ENCODE results near the gene CRACDL.
A peak's percentile ranks its signal among the peaks of the same experiment; 100 is the strongest.

Gene CRACDL

DNA sequence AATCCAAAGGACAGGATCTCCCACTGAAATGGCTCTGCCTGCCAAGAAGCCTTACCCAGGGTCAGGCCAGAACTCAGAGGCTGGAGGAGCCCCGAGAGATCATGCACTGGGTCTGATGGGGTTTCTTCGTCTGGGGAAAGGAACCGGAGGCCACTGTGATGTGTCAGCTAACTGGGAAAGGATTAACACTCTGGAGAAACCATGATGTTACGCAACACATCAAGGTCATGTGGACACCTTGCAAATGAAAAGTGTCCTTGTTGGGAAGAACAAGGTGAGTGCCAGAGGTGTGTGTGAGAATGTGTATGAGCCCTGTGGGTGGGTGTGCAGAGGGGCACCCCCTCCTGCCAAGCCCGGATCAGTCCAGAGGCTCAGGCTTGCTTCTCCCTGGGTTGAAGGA is 86.9 kb downstream of the CRACDL start:
- no peak for DNase-seq

- DNase-seq: no peak
These were observed 88.2 kb downstream of the CRACDL start for GRCh38 chr2:98847853-98848252.

DNA sequence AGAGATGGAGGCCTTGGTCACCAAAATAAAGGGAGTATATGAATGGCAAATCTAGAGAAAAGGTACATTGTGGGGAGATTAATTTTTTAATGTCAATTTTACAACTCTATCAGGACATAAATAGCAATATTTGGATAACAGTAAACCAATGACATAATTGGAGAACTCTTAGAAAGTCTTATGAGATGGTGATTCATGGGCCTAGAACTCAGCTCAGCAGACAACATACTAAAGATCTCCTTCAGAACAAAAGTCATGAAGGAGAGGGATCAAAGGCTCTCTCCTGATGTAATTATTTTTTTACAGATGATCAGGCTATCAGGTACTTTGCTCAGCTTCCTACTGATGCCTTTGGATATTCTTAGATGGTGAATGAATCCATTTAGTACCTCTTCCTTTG is 90.0 kb downstream of the CRACDL start:
- no peak for DNase-seq

- no peak for DNase-seq
These were observed 93.9 kb downstream of the CRACDL start for GRCh38 chr2:98842136-98842535.

DNA sequence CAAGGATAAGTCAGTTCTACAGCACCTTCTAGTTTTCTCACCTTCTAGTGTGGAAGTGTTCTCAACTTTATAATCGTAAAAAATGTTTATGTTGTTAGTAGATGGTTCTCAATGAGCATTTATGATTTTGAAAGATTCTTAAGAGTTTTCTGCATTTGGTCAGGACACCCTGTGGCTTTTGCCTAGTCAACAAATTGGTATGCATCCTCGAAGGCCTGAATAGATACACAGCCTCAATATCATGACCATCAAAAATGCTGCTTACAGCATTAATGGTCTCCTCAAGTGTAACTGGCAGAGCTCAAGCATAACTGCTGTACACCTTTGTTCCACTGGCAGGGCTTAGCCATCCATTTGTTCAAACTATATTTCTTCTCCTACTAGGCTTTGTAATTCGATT is 96.7 kb downstream of the CRACDL start:
- DNase-seq: no peak

DNA sequence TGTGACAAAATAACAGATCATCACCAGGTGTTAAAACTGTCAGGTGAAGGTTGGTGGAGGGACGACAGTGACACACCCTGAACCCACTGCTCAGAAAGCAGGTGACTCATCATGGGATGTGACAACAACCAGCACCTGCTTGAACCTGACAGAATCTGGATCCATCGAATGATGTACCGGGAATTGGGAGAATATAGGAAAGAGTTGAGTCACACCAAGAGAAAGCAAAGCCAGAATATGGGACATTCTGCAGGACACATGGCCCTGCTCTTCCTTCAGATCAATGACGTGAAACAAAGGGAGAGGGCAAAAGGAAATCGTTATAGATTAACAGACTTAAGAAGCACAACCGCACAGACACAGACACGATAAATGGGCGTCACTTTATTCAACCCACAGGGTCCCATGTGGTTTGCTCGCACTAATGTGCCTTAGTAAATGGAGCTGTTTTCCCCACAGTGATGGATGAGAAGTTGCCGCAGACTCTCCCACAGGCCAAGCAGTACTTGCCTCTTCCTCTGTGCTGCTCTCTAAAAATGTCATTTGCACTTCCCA is 100.1 kb downstream of the CRACDL start:
- DNase-seq: peak; percentile 25

DNA sequence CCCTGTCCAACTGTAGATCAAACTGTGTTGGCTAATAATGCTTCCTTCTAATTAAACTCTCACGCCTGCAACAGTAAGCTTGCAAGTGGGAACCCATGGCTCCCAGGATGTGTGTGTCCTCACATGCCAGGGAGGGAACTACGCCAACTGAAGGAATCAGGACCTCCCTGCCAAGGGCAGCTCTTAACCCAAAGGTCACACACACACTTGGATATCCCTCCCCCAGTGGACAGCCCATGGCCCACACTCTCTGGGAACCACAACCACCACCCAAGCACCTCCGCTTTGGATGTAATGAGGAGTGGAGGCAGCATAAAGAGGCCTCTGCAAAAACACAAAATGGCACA is 102.1 kb downstream of the CRACDL start:
- DNase-seq: no peak

- DNase-seq: no peak
These were observed 102.7 kb downstream of the CRACDL start for GRCh38 chr2:98833172-98833916.

- DNase-seq: no peak
These were observed 103.9 kb downstream of the CRACDL start for GRCh38 chr2:98832172-98832571.

DNA sequence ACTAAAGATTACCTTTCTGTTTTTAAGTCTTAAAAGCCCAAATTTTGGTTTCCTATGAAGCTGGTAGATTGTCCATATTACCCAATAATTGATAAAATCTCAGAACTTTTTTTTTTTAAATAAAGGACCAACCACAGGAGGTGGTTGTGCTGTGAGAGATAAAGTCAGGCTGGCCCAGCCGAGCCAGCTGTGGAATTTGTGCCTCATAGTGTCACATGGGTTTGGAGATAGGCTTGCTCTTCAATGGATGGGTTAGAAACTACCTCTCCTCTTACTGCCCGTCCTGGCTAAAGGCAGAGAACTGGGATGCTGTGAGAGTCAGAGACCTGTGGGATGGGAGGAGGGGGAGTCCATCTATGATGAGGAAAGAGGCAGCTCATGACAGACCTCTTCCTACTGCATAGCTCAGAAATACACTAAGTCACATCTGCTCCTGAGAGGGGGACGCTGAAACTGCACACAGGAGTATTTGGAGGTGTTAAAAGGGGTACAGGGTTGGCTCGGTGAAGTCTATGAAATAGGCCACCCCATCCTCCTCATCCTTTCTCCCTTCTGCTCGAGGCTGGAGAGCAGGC is 105.4 kb downstream of the CRACDL start:
- DNase-seq: no peak

DNA sequence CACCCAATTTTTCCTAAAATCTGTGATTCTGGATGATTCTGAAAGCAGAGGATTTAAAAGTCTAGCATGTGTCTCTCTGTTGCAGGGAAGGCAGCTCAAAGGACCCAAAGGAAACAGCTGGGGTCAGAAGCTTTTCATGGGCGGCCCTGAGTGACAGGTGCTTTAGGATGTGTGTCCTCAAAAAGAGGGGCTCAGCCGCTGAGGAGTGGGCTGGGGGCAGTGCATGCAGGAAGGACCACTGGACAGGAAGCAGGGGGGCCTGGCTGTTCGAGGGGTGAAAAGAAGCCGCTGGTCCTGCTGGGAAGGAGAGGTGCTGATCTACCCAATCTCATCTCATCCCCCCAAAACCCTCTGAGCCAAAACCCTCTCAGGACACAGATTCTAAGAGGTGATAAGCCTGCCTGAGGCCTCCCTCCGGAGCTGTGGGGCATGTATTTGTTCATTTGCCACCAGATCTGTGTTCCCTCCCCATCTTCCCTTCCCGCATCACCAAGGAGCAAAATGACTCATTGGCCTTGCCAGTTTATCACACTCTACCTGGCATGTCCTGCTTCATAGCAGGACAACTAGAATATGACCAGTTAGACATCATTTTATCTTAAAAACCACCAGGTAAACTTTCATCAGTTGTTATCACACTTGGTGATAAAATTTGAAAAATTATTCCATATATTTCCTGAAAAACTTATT is 106.3 kb downstream of the CRACDL start:
- no peak for DNase-seq

- DNase-seq: no peak
These were observed 107.1 kb downstream of the CRACDL start for GRCh38 chr2:98828793-98829371.

DNA sequence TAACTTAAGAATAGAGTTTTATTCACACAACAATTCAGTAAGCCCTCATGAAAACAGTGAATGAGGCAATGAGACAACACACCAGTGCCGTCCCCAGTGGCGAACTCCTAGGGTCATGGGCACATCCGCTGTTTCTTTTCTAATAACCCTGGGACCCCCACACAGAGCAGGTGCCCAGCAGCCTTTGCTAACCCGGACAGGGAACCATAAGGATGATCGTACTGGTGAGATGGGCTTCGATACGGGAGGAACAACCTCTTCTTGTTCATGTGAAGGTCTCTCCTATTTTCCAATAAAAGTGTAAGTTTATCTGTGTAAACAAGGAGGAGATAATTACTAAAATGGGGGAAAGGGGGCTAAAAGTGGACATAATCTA is 107.7 kb downstream of the CRACDL start:
- no peak for DNase-seq

- DNase-seq: no peak
These were observed 108.2 kb downstream of the CRACDL start for GRCh38 chr2:98827625-98828368.

- no peak for DNase-seq
These were observed 109.2 kb downstream of the CRACDL start for GRCh38 chr2:98826856-98827255.

GRCh38 chr2:98825858-98826257 is 110.2 kb downstream of the CRACDL start:
- DNase-seq: no peak

- DNase-seq: no peak
These were observed 110.6 kb downstream of the CRACDL start for GRCh38 chr2:98825404-98825803.

DNA sequence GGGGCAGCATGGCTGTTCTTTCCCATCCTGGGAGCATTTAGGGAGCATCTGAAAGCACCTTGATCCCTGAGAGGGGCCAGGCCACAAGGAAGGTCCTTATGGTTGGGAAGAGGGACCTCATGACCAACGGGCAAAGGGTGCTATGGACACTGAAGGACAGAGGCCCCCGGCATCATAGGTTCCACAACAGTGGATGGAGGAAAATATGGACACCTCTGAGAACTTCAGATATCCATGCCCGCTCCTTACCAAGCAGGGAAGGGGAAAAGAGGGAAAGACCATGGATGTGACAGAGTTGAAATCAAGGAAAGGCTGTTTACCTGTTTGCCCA is 111.0 kb downstream of the CRACDL start:
- no peak for DNase-seq

DNA sequence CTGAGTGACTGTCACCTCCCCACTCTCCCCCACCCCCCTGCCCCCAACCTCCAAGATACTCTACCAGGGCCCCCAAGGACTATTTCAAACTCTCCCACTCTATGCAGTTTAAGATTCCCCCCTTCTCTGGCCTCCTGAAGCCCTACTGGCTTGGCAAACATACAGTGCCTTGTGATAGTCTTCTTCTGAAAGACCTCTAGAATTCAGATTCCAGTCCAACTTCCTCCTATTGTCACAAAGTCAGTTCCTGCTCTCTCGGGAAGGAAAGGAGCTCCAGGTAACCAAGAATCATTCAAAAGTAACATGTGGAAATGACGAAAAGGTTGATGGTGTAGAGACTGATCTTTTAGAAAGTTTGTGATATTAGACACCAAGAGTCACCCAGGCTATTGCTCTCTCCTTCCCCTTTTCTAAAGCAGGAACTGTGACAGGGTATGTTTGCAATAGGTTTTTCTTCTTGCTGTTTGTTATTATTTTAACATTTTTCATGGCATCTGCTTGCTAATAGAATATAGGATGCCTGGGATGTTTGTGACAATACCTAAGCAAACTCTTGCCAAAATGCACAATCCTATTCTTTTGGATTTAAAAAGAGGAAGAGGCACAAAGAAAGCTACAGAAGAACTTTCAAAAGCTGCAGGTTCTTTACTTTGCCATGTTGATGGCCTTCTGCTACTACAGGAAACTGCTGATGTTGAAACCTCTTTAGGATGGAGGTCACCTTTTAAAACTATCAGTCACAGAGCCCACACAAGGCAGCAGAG is 111.6 kb downstream of the CRACDL start:
- DNase-seq: no peak

GRCh38 chr2:98823196-98824170 is 112.5 kb downstream of the CRACDL start:
- DNase-seq: no peak
